K562 (cell line): ENCODE results near the gene SNPH. TPM values are rescaled to one million over a fixed set of nuclear protein-coding genes. Genes with fewer than 3 reads are reported as not detected.
A peak's percentile ranks its signal among the peaks of the same experiment; 100 is the strongest.

Source experiments
- AFF4 ChIP-seq: sonication (generic); formaldehyde crosslinking; IDR thresholded peaks from 2 replicates; pipeline ENCODE4 v1.8.0; 2023; ENCODE audit warnings: mild to moderate bottlenecking, missing genetic modification reagents
- ATF2 ChIP-seq: sonication (generic); formaldehyde crosslinking; IDR thresholded peaks from 2 replicates; pipeline ENCODE4 v1.8.1; 2022; ENCODE audit warnings: missing genetic modification reagents
- DMBX1 ChIP-seq: fragments of 250-450 bp; sonication (Bioruptor Pico); IDR thresholded peaks from 2 replicates; pipeline ENCODE4 v1.8.0; 2022; ENCODE audit warnings: inconsistent platforms, mild to moderate bottlenecking, moderate library complexity, borderline replicate concordance
- HDAC1 ChIP-seq, 2 experiments: fragments of 450-650 bp; IDR thresholded peaks; 2 replicates each; pipeline ENCODE4 v1.6.1; 2016 to 2017; ENCODE audit warnings: inconsistent platforms in 1 of 2, mild to moderate bottlenecking in 1 of 2, moderate library complexity in 1 of 2
- IRF1 ChIP-seq: sonication (generic); formaldehyde crosslinking; IDR thresholded peaks from 2 replicates; pipeline ENCODE4 v1.8.0; 2022; ENCODE audit warnings: missing genetic modification reagents, mild to moderate bottlenecking, borderline replicate concordance
- KDM1A ChIP-seq, 2 experiments: fragments of 450-650 bp; IDR thresholded peaks; 2 replicates each; pipeline ENCODE4 v1.6.1; 2016; ENCODE audit warnings: mild to moderate bottlenecking in 2 of 2
- NKRF ChIP-seq: fragments of 450-650 bp; IDR thresholded peaks from 2 replicates; pipeline ENCODE4 v1.6.1; 2016; ENCODE audit warnings: borderline replicate concordance
- OTX1 ChIP-seq: fragments of 450-650 bp; formaldehyde crosslinking; IDR thresholded peaks from 2 replicates; pipeline ENCODE4 v1.4.0; 2022; ENCODE audit warnings: mild to moderate bottlenecking
- RBM25 ChIP-seq: fragments of 200-400 bp; formaldehyde crosslinking; IDR thresholded peaks from 2 replicates; pipeline ENCODE4 v1.6.1; 2018; ENCODE audit warnings: low read length, low read depth, moderate library complexity; ENCODE audit not compliant: severe bottlenecking
- SMAD1 ChIP-seq: fragments of 150-350 bp; IDR thresholded peaks from 2 replicates; pipeline ENCODE4 v1.6.1; 2014; ENCODE audit warnings: low read length, low read depth; ENCODE audit not compliant: partially characterized antibody
- TAL1 ChIP-seq: fragments of 450-650 bp; IDR thresholded peaks from 2 replicates; pipeline ENCODE4 v1.6.1; 2016; ENCODE audit warnings: mild to moderate bottlenecking
- TFAP4 ChIP-seq: sonication (generic); formaldehyde crosslinking; IDR thresholded peaks from 2 replicates; pipeline ENCODE4 v1.8.0; 2022; ENCODE audit warnings: missing genetic modification reagents, mild to moderate bottlenecking, moderate library complexity, borderline replicate concordance
- TRIM24 ChIP-seq, 2 experiments: fragments of 450-650 bp; IDR thresholded peaks; 2 replicates each; pipeline ENCODE4 v1.6.1; 2016
- ZC3H8 ChIP-seq: fragments of 450-650 bp; IDR thresholded peaks from 2 replicates; pipeline ENCODE4 v1.6.1; 2017
- ZNF143 ChIP-seq: sonication (generic); formaldehyde crosslinking; IDR thresholded peaks from 2 replicates; pipeline ENCODE4 v1.9.0; 2022; ENCODE audit warnings: mild to moderate bottlenecking, missing genetic modification reagents
- ZNF282 ChIP-seq: sonication (generic); formaldehyde crosslinking; IDR thresholded peaks from 2 replicates; pipeline ENCODE4 v1.8.1; 2023; ENCODE audit warnings: missing genetic modification reagents
- ZNF707 ChIP-seq: fragments of 250-450 bp; sonication (Bioruptor Pico); conservative IDR thresholded peaks from 2 replicates; pipeline ENCODE4 v1.8.0; 2022; ENCODE audit warnings: inconsistent platforms, mild to moderate bottlenecking, moderate library complexity
- polyA plus RNA-seq, 8 experiments: library from polyadenylated mRNA; depleted of rRNA in 4 of 8; stranded (reverse) in 5 of 8; unstranded in 3 of 8; fragments of >200 nt; fragmentation: Nextera tagmentation in 2 of 8; fragmentation: Illumina TruSeq in 1 of 8; extraction: Ambion mirVana in 2 of 8; extraction: Trizol in 1 of 8; gene quantifications; 2 replicates each; pipeline versions ENCODE4 v1.2.1 to v1.2.3, GENCODE V29; 2011 to 2014; ENCODE audit warnings: inconsistent platforms in 1 of 8, missing spikeins in 1 of 8
- total RNA-seq, 7 experiments: library from RNA; depleted of rRNA in 6 of 7; stranded (reverse); fragments of >200 nt in 6 of 7; fragmentation: Illumina TruSeq in 2 of 7; extraction: Trizol in 2 of 7; gene quantifications; 2 replicates each; pipeline versions ENCODE4 v1.2.1 to v1.2.3, GENCODE V29; 2011 to 2021; ENCODE audit warnings: low replicate concordance in 1 of 7

Gene SNPH
- total and polyA plus RNA-seq, 9 of the 15 experiments (the other 6 are each of a cell fraction or from before 2014, with no cell fraction given): 0.03 to 4.2 (median 1.4) TPM

DNA sequence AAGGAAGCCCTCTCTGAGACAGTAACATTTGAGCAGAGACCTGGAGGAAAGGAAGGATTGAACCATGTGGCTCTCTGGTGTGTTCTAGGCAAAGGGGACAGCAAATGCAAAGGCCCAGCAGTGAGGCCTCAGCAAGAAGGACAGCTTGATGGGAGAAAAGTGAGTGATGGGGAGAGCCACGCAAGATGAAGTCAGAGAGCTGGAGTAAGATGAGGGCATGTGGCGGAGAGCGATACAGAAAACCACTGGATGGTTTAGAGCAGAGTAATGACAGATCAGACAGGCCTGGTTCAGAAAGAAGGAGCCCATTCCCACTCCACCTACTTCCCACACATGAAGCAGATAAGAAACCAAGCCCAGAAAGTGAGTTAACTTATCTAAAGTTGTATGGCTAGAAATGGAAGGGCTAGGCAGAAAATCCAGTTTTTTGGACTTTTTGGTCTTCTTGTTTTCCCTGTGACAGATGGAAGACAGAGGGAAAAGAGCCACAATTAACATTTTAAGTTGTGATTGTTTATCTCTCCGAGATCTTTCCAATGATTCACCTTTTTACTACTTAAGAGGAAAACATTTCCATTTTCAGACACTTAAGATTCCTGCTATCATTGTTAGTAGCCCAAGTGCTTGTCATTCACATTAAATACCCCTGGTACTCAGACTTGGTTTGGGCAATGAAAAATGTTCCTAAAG, 723 bp upstream of the SNPH start (continued):
- no peak for TF ChIP-seq IRF1 (CRISPR knock-in tag)
- TF ChIP-seq RBM25: no peak
- no peak for TF ChIP-seq ZNF707 (CRISPR knock-in tag)
- TF ChIP-seq NKRF: no peak
- TF ChIP-seq ZC3H8: no peak
- no peak for TF ChIP-seq SMAD1
- no peak for TF ChIP-seq ATF2 (CRISPR knock-in tag)
- 0 out of 4 replicates have a peak, but pooled peaks of 1 of the 2 experiments have one; percentile 6 for TF ChIP-seq KDM1A (IDR thresholded peaks at IDR 0.05)
- TF ChIP-seq TFAP4 (CRISPR knock-in tag): no peak
- TF ChIP-seq HDAC1 (IDR thresholded peaks at IDR 0.05): peak in 1 of 2 experiments; percentile 71; a peak in 2 of 4 replicates
- TF ChIP-seq OTX1: no peak
- TF ChIP-seq TRIM24 (IDR thresholded peaks at IDR 0.05): 0 out of 4 replicates have a peak, but pooled peaks of 1 of the 2 experiments have one; percentile 28
- no peak; the same call in 1 of the 2 replicates for TF ChIP-seq AFF4
- TF ChIP-seq ZNF143 (CRISPR knock-in tag): no peak
- TF ChIP-seq TAL1: peak; percentile 51; the same call in 1 of the 2 replicates
- peak; percentile 33; the same call in 1 of the 2 replicates for TF ChIP-seq DMBX1
- no peak for TF ChIP-seq ZNF282 (CRISPR knock-in tag)
